ENCODE results near the gene GPC6. TPM values are rescaled to one million over a fixed set of nuclear protein-coding genes. Genes with fewer than 3 reads are reported as not detected.

GPC6 gene
- total and polyA plus RNA-seq, 2 donors (not counting 1 experiment from before 2014, with no cell fraction given), result not detected

DNA sequence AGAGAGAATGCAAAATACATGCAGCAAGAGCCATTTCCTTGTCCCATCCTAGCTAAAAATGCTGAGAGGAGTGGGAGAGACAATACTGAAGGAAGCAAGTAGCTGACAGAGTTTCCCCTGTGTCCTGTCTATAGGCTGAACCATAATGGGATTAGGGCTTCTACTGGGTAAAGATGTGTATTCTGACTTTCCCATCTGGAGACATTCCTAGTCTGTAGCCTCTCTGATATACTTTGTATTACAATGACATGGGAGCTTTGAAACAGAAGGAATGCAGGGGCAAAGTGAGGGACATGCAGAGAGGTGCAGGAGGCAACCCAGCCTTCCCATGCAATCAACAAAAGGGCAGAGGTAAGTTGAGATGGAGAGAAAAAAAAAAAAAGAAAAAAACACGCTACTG is 10.5 kb upstream of the GPC6 start:
- ChIA-PET POLR2A (no interaction called here), CTCF (no interaction called here)
- H3K36me3 ChIP-seq (replicated peaks in 1 of 2; ENCODE audit: control extremely low read depth in 1 of 2, control insufficient read depth in 1 of 2, extremely low read depth in 1 of 2, insufficient read depth in 2 of 2, low read length in 1 of 2), result no peaks in the 10 kb centered on the region
- no peak overlapping the region for H3K9ac ChIP-seq (ENCODE audit: low read length)
- TF ChIP-seq EZH2 (IDR thresholded peaks at IDR 0.05; ENCODE audit: borderline replicate concordance, insufficient read depth, low read depth, low read length, poor library complexity, severe bottlenecking), result no peak
- TF ChIP-seq, protein P1, sequence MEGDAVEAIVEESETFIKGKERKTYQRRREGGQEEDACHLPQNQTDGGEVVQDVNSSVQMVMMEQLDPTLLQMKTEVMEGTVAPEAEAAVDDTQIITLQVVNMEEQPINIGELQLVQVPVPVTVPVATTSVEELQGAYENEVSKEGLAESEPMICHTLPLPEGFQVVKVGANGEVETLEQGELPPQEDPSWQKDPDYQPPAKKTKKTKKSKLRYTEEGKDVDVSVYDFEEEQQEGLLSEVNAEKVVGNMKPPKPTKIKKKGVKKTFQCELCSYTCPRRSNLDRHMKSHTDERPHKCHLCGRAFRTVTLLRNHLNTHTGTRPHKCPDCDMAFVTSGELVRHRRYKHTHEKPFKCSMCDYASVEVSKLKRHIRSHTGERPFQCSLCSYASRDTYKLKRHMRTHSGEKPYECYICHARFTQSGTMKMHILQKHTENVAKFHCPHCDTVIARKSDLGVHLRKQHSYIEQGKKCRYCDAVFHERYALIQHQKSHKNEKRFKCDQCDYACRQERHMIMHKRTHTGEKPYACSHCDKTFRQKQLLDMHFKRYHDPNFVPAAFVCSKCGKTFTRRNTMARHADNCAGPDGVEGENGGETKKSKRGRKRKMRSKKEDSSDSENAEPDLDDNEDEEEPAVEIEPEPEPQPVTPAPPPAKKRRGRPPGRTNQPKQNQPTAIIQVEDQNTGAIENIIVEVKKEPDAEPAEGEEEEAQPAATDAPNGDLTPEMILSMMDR (IDR thresholded peaks at IDR 0.05), result no peak
- H3K4me3 ChIP-seq (ENCODE audit: control extremely low read depth in 1 of 5, extremely low read depth in 1 of 5, insufficient read depth in 1 of 5, low read depth in 2 of 5, low read length in 4 of 5), result no peak overlapping the region
- ATAC-seq (ENCODE audit: low read depth) (no peak), DNase-seq (no peak)
- no peak overlapping the region for H3K4me3 Mint-ChIP-seq
- intact Hi-C loops (cut with micrococcal nuclease), result no loop called here
- H3K27ac Mint-ChIP-seq, result no peak overlapping the region
- no peaks in the 10 kb centered on the region for H3K4me1 ChIP-seq (ENCODE audit: control insufficient read depth in 2 of 2, insufficient read depth in 2 of 2, low read length in 2 of 2)
- H4K20me1 ChIP-seq (ENCODE audit: control insufficient read depth, insufficient read depth, low read length, poor library complexity, severe bottlenecking), result no peaks in the 10 kb centered on the region
- no peak overlapping the region for H2AFZ ChIP-seq (ENCODE audit: insufficient read depth, low read depth, low read length, poor library complexity, severe bottlenecking)
- no peaks in the 10 kb centered on the region for H3K9me3 ChIP-seq (ENCODE audit: control extremely low read depth in 1 of 3, control insufficient read depth in 2 of 3, insufficient read depth in 1 of 3, low read length in 2 of 3)
- H3K27me3 ChIP-seq (replicated peaks in 1 of 4; ENCODE audit: control extremely low read depth in 1 of 4, control insufficient read depth in 3 of 4, insufficient read depth in 4 of 4, low read length in 3 of 4), result no peaks in the 10 kb centered on the region
- H3K79me2 ChIP-seq (ENCODE audit: control insufficient read depth, insufficient read depth, low read length), result no peaks in the 10 kb centered on the region
- no peak overlapping the region for H3K27ac ChIP-seq (ENCODE audit: low read length in 2 of 2)
- no peaks in the 10 kb centered on the region for H3K9me3 Mint-ChIP-seq (ENCODE audit: insufficient read depth)
- no peak overlapping the region for H3K4me2 ChIP-seq (replicated peaks; ENCODE audit: low read depth, low read length, poor library complexity, severe bottlenecking)
- WGBS (ENCODE audit: insufficient coverage), result no CpG with 5 or more reads among the region's 1 CpG
- no peaks in the 10 kb centered on the region for H3K27me3 Mint-ChIP-seq
- H3K4me1 Mint-ChIP-seq, result no peaks in the 10 kb centered on the region

DNA sequence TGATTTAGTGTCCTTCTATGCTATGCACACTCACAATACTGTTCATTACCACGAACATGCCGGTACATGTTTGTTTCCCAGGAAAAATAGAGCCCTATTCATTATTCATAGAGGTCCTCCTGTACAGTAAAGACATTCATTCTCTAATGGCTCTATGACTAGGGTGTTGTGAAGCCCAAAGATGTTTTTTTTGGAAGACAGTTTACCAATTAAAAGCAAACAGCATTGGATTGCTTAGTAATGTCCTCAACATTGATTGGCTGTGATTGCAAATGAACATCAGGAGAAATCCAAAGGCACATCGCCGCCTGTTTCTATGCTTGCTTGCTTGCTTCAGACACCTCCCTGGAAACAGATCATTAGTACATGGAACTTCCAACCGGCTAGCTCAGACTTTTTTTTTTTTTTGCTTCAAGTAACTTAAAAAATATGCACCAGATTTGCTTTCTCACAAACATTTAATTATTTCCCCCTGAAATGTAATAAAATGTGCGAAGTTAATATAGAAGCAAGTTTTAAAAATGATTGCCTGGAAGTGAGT is 8.8 kb upstream of the GPC6 start:
- DNase-seq (no peak), ATAC-seq (ENCODE audit: low read depth) (no peak)
- H3K4me1 Mint-ChIP-seq, result no peaks in the 10 kb centered on the region
- H3K79me2 ChIP-seq (ENCODE audit: control insufficient read depth, insufficient read depth, low read length), result no peaks in the 10 kb centered on the region
- H3K27me3 Mint-ChIP-seq, result no peaks in the 10 kb centered on the region
- no peaks in the 10 kb centered on the region for H3K9me3 ChIP-seq (ENCODE audit: control extremely low read depth in 1 of 3, control insufficient read depth in 2 of 3, insufficient read depth in 1 of 3, low read length in 2 of 3)
- H3K4me3 Mint-ChIP-seq, result no peak overlapping the region
- H2AFZ ChIP-seq (ENCODE audit: insufficient read depth, low read depth, low read length, poor library complexity, severe bottlenecking), result no peak overlapping the region
- no peaks in the 10 kb centered on the region for H3K36me3 ChIP-seq (replicated peaks in 1 of 2; ENCODE audit: control extremely low read depth in 1 of 2, control insufficient read depth in 1 of 2, extremely low read depth in 1 of 2, insufficient read depth in 2 of 2, low read length in 1 of 2)
- ChIA-PET POLR2A (no interaction called here), CTCF (no interaction called here)
- H3K4me3 ChIP-seq (ENCODE audit: control extremely low read depth in 1 of 5, extremely low read depth in 1 of 5, insufficient read depth in 1 of 5, low read depth in 2 of 5, low read length in 4 of 5), result no peak overlapping the region
- H4K20me1 ChIP-seq (ENCODE audit: control insufficient read depth, insufficient read depth, low read length, poor library complexity, severe bottlenecking), result no peaks in the 10 kb centered on the region
- H3K27ac Mint-ChIP-seq, result no peak overlapping the region
- intact Hi-C loops (cut with micrococcal nuclease), result no loop called here
- H3K4me1 ChIP-seq (ENCODE audit: control insufficient read depth in 2 of 2, insufficient read depth in 2 of 2, low read length in 2 of 2), result no peaks in the 10 kb centered on the region
- H3K9ac ChIP-seq (ENCODE audit: low read length), result no peak overlapping the region
- no peaks in the 10 kb centered on the region for H3K9me3 Mint-ChIP-seq (ENCODE audit: insufficient read depth)
- no peak for TF ChIP-seq EZH2 (IDR thresholded peaks at IDR 0.05; ENCODE audit: borderline replicate concordance, insufficient read depth, low read depth, low read length, poor library complexity, severe bottlenecking)
- TF ChIP-seq, protein P1 (IDR thresholded peaks at IDR 0.05), result no peak
- no peak overlapping the region for H3K27ac ChIP-seq (ENCODE audit: low read length in 2 of 2)
- no peaks in the 10 kb centered on the region for H3K27me3 ChIP-seq (replicated peaks in 1 of 4; ENCODE audit: control extremely low read depth in 1 of 4, control insufficient read depth in 3 of 4, insufficient read depth in 4 of 4, low read length in 3 of 4)
- H3K4me2 ChIP-seq (replicated peaks; ENCODE audit: low read depth, low read length, poor library complexity, severe bottlenecking), result no peak overlapping the region
- 83% methylated on average over 2 of the region's 6 CpGs for WGBS (ENCODE audit: insufficient coverage)

Data from B cell (primary cell).